NCI-H1436 (cell line): Measurements from ENCODE around the gene PLEK2.
"Not testable (repeated sequence)": the region's sequence is repeated elsewhere in the genome, so short reads cannot be mapped to it uniquely, and the experiment has no call there.

ENCODE experiments used
- DNase-seq: peaks from one replicate; lab custom pipeline; 2025; lab: John Stamatoyannopoulos, UW

Gene PLEK2

DNA sequence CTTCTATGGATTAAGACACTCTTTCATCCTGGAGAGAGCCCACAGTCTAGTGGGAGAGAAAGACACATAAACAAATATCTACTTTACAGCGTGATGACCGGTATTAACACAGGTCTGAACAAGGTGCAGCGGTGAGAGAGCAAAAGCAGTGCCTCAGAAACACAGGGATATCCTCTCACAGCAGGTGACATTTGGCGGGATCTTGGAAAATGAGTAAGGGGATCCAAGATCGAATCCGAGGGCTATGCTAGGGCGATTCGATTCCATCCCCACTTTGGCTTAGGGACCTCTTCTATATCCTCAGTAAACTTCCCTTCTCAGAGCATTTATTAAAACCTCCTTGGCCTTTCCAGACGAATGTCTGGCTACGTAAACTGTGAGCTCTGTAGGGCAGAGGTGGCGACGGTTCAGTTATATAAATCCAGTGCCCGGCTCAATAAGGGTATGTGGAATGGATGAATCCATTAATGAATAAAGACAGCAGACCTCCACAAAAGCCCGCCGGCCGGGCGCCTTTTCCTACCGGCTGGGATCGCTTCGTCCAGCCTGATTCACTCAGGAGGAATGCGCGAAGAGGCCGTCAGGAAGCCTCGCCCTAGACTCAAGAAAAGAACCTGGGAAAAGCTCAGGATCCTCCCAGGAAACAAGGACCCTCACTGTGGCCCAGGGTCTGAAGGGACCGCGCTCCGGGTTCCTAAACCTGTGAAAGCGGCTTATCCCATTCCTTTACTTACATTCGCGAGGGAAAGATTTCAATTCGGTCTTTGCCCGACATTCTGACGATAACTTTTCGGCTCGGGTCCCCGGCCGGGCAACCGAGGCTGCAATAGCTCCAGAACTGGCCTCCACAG is 52.8 kb downstream of the PLEK2 start:
- no peak for DNase-seq

DNA sequence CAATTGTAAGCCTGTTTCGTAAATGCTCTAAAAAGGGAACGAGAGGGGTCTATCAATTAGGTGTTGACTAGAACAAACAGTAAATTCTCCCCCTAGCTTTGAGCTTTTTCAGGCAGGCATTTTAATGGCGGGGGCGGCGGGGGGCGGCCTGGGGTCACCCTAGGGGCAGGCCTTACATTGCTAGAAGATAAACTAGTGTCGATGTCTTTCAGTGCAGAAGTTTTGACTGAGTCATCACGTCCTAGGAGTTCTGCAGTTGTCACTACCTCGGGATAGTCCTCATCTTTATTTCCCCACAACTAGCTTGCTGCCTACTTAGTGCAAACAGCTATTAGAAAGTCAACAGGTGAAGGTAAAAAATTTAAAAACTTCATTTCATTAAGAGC is 54.0 kb downstream of the PLEK2 start:
- no peak for DNase-seq

DNA sequence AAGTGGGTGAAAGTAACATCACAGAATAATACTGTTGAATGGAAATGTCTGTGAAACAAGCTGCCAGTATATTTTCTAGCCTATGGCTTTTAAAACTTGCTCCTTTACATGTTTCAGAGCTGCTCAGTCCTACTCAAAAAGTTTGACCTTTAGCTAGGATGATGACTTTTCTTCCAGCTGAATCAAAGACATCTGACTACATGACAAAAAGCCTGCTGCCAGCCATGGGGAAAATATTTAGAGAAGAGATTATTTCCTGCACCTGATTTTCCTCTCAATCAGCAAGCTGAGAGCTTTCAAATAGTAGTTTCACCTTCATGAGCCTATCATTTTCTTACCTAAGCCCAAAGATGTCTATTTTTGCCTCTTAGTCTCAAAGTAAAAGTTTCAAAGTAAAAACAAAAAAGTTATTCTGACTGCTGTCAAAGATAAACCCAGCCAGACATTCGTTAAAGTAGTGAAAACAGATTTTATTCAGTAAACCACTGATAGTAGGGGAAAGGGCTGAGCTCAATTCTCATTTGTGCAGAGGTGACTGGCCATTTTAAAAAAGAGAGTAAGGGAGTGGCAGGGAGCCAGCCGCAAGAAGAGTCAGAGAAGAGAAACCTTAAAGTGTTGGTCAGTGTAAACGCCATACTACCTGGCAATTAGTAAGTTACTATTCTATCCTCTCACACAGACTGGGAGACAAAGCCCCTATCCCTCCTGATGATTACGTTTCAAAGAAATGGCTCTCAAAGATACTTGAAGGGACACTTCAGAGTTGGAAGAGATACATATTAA is 54.6 kb downstream of the PLEK2 start:
- no peak for DNase-seq

DNA sequence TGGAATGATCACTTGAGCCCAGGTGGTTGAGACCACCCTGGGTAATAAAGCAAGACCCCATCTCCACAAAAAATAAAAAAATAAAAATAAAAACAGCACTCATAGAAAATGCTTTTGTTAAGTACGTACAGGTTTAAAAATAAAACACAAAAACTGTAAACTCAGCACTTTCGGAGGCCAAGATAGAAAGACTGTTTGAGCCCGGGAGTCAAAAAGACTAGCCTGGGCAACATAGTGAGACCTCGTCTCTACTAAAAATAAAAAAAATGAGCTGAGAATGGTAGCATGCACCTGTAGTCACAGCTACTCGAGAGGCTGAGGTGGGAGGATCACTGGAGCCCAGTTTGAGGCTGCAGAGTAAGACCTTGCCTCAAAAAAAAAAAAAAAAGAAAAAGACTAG is 59.9 kb downstream of the PLEK2 start:
- DNase-seq: no peak

DNA sequence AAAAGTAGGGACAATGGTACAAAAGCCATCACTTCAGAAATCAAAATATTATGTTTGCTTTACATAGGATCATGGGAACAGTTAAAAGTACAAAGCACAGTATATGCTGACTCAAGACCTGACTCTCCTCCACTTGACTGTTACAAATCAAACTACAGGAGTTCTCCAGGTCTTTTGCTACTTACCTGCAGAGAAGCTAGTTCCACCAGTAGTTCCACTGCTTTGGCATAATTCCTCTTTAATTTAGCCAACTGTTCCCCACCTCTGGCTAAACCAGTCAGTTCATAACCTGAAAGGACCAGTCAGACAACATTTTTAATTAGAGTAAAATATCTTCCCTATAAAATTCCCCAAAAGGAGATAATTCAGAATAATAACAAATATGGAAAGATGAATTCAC is 66.4 kb downstream of the PLEK2 start:
- no peak for DNase-seq

DNA sequence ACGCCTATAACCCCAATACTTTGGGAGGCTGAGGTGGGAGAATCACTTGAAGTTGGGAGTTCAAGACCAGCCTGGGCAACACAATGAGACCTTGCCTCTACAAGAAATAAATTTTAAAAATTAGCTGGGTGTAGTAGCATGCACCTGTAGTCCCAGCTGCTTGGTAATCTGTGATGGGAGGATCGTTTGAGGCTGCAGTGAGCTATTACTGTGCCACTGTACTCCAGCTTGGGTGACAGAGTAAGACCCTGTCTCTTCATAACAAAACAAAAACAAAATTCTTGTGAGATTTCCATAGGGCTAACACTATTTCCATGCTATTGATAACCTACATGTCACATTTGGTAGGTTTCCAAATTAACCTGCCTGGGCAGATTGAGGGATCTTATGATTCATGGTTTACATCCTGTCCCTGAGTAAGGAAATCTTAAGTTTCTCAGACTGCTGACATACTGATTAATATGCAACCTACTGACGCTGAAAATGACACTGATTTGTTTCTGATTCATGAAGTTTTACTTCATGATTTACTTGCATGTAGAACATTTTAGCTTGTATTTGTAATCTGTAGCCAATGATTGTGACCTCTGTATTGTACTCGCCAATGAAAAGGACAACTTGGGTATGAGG is 68.2 kb downstream of the PLEK2 start:
- no peak for DNase-seq

DNA sequence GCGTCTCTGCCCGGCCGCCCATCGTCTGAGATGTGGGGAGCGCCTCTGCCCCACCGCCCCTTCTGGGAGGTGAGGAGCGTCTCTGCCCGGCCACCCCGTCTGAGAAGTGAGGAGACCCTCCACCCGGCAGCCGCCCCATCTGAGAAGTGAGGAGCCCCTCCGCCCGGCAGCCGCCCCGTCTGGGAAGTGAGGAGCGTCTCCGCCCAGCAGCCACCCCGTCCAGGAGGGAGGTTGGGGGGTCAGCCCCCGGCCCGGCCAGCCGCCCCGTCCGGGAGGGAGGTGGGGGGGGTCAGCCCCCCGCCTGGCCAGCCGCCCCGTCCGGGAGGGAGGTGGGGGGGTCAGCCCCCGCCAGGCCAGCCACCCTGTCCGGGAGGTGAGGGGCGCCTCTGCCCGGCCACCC is 70.7 kb downstream of the PLEK2 start:
- not testable (repeated sequence) for DNase-seq
